A549 treated with RU486 at 1 μM for 4 hours (cell line): ENCODE results near the gene TAS2R31. TPM values are rescaled to one million over a fixed set of nuclear protein-coding genes. Genes with fewer than 3 reads are reported as not detected.

ENCODE experiments used
- total RNA-seq: library from RNA; stranded (reverse); fragments of 200-300 nt; extraction: Qiagen RNA extraction; gene quantifications from 5 replicates; pipeline ENCODE4 v1.2.3, GENCODE V29; 2022; ENCODE audit warnings: low read depth

The TAS2R31 gene, protein sequence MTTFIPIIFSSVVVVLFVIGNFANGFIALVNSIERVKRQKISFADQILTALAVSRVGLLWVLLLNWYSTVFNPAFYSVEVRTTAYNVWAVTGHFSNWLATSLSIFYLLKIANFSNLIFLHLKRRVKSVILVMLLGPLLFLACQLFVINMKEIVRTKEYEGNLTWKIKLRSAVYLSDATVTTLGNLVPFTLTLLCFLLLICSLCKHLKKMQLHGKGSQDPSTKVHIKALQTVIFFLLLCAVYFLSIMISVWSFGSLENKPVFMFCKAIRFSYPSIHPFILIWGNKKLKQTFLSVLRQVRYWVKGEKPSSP
- 0.14 to 0.33 TPM (median 0.18 TPM) in 4 of 5 replicates, not detected in the other for total RNA-seq

GRCh38 chr12:11031307-11031706 lies at the start of gene TAS2R31:
Gene TAS2R31, minus strand, starts transcription at chr12:11031407. Its CDS starts 72 bp downstream, at chr12:11031335.

DNA sequence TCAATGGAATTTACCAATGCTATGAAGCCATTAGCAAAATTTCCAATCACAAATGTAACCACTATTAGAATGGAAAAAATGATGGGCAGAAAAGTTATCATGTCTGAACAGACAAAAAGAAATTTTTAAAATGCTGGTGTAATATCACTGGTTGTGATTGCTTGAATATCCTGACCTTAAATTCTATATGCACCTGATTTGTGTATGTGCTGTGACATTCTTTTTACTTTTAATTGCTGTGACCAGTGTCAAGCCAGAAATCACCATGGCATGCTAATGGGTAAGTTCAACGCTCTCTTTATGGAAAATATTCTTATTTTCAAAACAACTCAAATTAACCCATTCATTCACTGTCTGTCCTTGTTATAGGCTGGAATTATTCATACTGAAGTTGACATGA lies 31.0 kb upstream of the TAS2R31 start, which contains the start of gene TAS2R46:
TSS of gene TAS2R46 (minus strand) at position 101 of the 400 bp plus-strand sequence. CDS start at position 101, 0 bp downstream.

GRCh38 chr12:11022520-11022919 lies 8.7 kb downstream of the TAS2R31 start, which contains the start of gene TAS2R19:
Gene TAS2R19, minus strand, starts transcription at chr12:11022620. Its CDS starts 49 bp downstream, at chr12:11022571.

GRCh38 chr12:10998204-10998603 lies 33.0 kb downstream of the TAS2R31 start, which contains the start of gene TAS2R20:
Gene TAS2R20, minus strand, starts transcription at chr12:10998304. Its CDS starts 429 bp downstream, at chr12:10997875.

DNA sequence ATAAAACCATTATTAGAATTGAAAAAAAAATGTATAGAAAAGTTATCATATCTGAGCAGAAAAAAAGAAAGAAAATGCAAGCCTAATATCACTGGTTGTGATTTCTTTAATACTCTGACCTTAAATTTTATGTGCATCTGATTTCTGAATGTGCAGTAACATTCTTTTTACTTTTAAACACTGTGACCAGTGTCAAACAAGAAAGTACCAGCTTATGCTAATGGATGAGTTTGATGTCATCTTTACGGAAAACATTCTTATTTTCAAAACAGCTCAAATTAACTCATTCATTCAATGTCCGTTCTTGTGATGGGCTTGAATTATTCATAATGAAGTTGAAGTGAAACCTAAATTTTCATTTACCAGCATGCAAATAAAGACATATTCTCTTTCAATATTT lies 44.4 kb downstream of the TAS2R31 start, which contains the start of gene TAS2R50:
TSS of gene TAS2R50 (minus strand) at position 101 of the 400 bp plus-strand sequence. CDS start at position 49, 52 bp downstream.

Other genes starting within 250 kb of the TAS2R31 start
- not detected in 5 replicates for gene TAS2R7, start 228.8 kb downstream of the TAS2R31 start, total RNA-seq
- gene TAS2R8, start 224.1 kb downstream of the TAS2R31 start, total RNA-seq, result not detected in 5 replicates
- not detected in 5 replicates for gene TAS2R9, start 221.2 kb downstream of the TAS2R31 start, total RNA-seq
- 0.19 TPM in 1 of 5 replicates, not detected in the others for gene TAS2R10, start 205.0 kb downstream of the TAS2R31 start, total RNA-seq
- gene PRR4, start 181.9 kb downstream of the TAS2R31 start, total RNA-seq, result 1.9 to 5.3 TPM (median 3.3 TPM) in 5 replicates
- gene PRH1, start 147.2 kb downstream of the TAS2R31 start, total RNA-seq, result 2.8 to 5.7 TPM (median 3.0 TPM) in 5 replicates
- not detected in 5 replicates for gene TAS2R13, start 121.8 kb downstream of the TAS2R31 start, total RNA-seq
- gene PRH2, start 102.2 kb downstream of the TAS2R31 start, total RNA-seq, result not detected in 5 replicates
- gene TAS2R14, start 92.1 kb downstream of the TAS2R31 start, total RNA-seq, result 0.38 to 0.81 TPM (median 0.73 TPM) in 5 replicates
- not detected in 5 replicates for gene TAS2R50, start 44.5 kb downstream of the TAS2R31 start, total RNA-seq
- gene TAS2R20, start 33.1 kb downstream of the TAS2R31 start, total RNA-seq, result 0.07 to 0.09 TPM in 2 of 5 replicates, not detected in the others
- gene TAS2R19, start 8.8 kb downstream of the TAS2R31 start, total RNA-seq, result 0.16 TPM in 1 of 5 replicates, not detected in the others
- not detected in 5 replicates for gene TAS2R46, start 30.9 kb upstream of the TAS2R31 start, total RNA-seq
- not detected in 5 replicates for gene TAS2R43, start 60.9 kb upstream of the TAS2R31 start, total RNA-seq
- not detected in 5 replicates for gene TAS2R30, start 103.2 kb upstream of the TAS2R31 start, total RNA-seq
- gene SMIM10L1, start 139.8 kb upstream of the TAS2R31 start, total RNA-seq, result 6.6 to 9.2 TPM (median 8.7 TPM) in 5 replicates
- gene TAS2R42, start 155.5 kb upstream of the TAS2R31 start, total RNA-seq, result not detected in 5 replicates
- not detected in 5 replicates for gene PRB3, start 238.3 kb upstream of the TAS2R31 start, total RNA-seq